NCI-H526 (cell line): ENCODE results near the gene VPREB1.
"Not testable (repeated sequence)": the region's sequence is repeated elsewhere in the genome, so short reads cannot be mapped to it uniquely, and the experiment has no call there.

Experiments used
- DNase-seq, 2 experiments: peaks; one replicate each; lab custom pipeline; 2025; lab: John Stamatoyannopoulos, UW

VPREB1 gene

DNA sequence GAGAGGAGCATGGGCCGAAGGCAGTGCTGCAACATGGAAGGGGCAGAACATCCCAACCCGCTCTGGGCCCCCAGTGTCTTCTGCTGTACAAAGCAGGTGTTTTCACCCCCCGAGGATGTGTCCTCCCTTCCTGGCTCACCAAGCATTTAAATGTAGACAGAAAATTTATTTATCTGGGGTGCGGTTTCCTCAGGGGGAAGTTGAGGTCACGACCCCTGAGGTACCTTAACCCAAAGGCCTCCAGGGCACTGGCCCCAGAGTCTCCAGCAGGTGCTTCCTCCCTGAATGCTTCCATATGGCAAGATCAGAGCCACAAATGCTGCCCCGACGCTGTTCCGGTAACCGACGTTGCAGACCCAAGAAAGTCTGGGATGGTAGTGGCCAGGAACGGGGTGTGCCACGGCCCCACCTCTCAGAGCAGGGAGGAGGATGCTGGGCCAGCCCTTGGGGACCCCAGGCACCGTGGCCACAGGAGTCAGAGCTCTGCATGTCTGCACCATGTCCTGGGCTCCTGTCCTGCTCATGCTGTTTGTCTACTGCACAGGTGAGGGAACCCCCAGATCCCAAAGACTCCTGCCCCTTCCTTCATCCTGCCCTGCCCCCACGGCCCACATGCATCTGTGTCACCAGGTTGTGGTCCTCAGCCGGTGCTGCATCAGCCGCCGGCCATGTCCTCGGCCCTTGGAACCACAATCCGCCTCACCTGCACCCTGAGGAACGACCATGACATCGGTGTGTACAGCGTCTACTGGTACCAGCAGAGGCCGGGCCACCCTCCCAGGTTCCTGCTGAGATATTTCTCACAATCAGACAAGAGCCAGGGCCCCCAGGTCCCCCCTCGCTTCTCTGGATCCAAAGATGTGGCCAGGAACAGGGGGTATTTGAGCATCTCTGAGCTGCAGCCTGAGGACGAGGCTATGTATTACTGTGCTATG is at the start of gene VPREB1:
Gene VPREB1 (plus strand): TSS at position 471 of the 935 bp plus-strand sequence. CDS start 28 bp downstream, at position 499.
- DNase-seq: no peak

DNA sequence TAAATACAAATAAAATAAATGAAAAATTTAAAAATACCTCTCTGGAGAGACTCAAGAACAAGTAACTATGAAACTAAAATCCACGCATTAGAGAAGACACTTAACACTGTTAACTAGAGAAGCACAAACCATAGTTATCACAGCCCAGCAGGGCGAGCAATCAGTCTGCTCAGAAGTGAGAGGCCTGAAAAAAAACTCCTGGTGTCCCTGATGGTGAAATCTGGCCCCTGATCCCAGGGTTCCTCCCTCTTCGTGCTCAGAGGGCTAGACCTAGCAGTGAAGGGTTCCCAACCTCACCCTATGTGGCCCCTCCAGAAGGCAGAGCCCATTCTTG is 49.7 kb upstream of the VPREB1 start:
- DNase-seq: no peak

DNA sequence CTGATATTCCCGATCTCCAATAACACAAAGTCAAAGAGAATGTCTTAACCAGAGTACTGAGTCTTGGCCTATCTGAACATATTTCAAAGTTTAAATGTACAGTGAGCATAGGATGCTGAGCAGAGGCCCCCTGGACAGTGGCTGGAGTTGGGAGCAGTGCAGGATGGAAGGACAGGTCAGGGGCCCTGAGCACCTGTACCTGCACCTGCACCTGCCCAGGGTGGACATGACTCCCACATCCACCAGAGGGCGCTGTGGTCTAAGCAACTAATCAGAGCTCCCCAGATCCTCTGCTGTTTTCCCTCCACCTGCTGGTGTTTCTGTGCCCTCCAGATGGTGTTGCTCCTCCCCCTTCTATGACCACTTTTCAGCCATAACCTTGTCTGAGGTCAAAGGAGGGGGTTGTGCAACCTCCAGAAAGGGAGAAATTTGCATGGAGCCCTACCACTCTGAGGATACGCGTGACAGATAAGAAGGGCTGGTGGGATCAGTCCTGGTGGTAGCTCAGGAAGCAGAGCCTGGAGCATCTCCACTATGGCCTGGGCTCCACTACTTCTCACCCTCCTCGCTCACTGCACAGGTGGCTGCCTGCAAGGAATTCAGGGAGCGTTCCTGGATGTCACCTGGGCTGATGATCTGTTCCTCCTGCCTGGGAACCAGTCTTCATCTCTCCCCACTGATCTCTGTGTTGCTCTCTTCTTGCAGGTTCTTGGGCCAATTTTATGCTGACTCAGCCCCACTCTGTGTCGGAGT is 49.1 kb upstream of the VPREB1 start:
- peak; percentile 62 to 84 for DNase-seq

- no peak for DNase-seq
Measured at GRCh38 chr22:22196018-22196533, 48.5 kb upstream of the VPREB1 start.

- DNase-seq: no peak
Measured at GRCh38 chr22:22196833-22197477, 47.6 kb upstream of the VPREB1 start.

DNA sequence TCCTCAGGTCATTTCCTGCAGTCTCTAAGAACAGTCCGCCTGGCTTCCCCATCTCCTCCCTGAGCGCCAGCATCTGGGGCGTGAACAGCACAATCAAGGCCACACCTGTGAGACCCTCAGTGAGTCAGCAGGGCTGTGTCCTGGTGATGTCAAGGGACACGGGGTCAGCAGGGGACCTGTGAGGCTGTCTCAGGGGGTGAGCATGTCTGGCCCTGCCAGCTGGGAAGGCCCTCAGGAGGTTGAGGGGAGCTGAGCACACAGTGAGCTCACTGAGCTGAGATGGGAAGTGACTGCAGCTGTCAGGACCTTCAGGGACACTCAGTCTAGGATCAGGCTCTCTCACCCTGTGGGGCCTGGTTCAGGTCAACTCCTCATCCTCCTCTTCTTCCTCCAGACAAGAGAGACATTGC is 46.6 kb upstream of the VPREB1 start:
- no peak for DNase-seq

- no peak for DNase-seq
Measured at GRCh38 chr22:22198751-22199150, 45.8 kb upstream of the VPREB1 start.

GRCh38 chr22:22199634-22200033 is 45.0 kb upstream of the VPREB1 start:
- DNase-seq: no peak

DNA sequence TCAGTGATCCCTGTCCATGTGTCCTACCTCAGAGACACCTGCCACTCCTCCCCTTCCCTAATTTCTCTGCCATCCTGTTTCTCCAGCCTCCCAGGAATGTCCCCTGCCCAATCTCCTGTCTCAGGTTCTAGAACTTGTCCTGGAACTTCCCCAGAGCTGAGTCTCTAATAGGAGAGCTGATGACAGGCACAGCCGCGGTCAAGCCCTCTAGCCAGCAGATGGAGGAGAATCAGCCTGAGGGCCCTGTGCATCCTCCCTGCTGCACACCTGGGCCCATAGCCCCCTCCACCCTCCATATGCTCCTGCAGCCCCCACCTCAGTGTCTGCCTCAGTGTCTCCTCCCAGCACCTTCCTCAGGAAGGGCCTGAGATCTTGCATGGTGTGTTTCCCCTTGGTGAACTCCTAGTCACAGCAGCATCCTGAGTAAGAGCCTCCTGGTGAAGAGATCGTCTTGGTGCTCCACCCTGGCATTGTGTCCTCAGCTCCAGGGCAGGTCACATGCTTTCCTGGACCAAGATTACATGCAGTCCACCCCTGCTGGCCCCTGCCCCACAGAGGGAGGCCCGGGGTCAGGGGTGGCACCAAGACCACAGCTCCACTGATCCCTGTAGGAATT is 43.9 kb upstream of the VPREB1 start:
- DNase-seq: no peak

DNA sequence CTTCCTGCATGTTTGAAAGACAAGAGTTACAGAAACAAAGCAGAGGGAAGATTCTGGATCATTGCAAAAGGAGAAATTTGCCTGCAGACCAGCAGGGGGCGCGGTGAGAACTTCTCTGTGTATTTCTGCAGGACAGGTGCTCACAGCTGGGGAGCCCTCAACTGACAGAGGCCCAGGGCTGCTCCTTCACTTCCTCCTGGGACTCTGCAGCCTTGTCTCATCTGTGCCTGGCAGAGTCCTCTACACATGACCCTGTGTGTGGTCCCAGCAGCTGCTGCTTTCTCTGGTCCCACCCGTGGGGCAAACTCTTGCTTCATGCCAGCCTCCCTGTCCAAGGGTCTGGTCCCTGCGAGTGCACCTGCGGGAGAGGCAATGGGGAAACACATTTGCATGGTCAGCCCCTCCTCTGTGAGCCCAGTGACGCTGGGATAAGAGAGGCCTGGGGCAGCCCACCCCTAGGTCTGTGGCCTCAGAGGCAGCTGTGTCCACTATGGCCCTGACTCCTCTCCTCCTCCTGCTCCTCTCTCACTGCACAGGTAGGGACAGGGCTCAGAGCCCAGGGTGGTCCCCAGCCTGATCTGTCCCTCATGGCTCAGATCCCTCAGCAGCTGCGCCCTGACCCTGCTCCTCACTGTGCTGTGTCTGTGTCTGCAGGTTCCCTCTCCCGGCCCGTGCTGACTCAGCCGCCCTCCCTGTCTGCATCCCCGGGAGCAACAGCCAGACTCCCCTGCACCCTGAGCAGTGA is 43.2 kb upstream of the VPREB1 start:
- DNase-seq: peak; percentile 55 to 67

DNA sequence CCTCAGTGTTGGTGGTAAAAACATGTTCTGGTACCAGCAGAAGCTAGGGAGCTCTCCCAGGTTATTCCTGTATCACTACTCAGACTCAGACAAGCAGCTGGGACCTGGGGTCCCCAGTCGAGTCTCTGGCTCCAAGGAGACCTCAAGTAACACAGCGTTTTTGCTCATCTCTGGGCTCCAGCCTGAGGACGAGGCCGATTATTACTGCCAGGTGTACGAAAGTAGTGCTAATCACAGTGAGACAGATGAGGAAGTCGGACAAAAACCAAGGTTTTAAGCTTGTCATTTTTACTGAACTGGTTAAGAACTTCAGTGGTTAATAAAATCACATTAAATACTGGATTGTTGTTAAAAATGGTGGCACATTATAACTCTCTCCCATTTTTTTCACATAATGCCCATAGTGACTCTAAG is 42.6 kb upstream of the VPREB1 start:
- DNase-seq: no peak

DNA sequence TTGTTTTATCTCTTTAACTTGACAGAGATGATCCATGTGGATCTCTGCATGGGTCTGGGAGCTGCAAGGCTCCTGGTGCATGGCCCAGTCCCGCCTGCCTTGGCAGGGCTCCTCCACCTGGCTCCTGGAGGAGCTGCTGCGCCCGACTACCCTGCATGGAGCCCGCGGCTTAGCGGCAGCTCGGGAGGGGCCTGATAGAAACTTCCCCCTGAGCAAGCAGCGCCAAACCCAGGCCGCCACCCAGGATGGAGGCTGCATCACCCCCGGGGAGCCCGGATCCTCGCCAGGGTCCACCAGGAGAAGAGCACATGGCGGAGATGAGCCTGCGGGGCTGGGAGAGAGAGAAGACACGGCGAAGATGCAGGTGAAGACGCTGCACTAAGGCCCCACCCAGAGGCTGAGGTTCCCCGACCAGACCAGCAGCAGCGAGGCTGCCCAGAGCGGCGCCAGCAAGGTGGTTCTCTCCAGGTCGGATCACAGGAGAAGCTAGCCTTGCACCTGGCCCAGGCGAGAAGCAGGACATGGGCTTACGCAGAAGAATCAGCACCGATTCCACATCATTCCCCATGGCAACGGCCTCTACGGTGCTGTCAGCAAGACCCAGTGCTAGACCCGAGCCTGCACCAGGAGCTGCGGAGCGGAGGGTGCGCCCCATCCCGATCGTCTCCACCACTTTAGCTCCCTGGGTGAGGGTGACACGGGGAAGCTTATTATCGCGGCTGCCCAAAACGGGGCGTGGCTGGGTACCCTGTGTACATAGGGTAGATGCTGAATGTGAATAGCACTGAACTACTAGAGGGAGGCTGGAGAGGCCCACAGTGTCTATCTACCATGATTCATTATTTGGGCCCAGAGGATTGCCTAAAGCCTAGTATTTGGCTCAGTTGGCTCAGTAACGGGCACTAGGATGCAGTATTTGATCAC is 41.3 kb upstream of the VPREB1 start:
- DNase-seq: no peak

DNA sequence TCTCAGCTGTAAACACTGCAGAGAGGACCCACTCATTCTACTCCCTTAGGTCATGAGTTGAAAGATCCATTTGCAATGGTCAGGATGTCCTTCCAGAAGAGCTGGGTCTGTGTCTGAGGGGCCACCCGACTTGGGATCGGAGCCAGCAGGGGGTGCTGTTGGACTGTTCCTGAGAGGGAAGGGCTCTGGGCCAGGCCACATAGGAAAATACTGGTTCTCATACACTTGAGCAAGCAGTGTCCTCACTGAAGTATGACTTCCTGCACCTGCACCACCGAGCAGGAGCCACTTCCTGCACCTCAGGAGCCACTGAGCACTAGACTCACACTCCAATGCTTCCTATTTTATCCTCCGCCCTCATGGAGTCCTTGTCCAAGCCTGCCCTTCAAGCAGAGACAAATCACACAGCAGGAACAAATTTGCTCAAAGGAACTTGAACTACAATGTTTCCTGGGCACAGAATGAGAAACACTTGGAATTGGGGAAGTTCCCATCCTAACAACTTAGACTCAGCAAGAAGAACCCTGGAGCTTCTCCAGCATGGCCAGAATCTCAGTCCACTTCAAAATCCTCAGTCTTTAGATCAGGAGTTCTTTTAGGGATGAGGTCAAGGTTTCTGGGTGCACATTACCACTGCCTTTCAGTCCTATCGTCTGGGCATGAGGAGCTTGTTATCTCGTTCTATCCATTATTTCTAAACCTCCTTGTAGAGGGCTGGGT is 36.6 kb upstream of the VPREB1 start:
- peak; percentile 52 to 77 for DNase-seq

- no peak for DNase-seq
Measured at GRCh38 chr22:22208652-22209051, 35.9 kb upstream of the VPREB1 start.

DNA sequence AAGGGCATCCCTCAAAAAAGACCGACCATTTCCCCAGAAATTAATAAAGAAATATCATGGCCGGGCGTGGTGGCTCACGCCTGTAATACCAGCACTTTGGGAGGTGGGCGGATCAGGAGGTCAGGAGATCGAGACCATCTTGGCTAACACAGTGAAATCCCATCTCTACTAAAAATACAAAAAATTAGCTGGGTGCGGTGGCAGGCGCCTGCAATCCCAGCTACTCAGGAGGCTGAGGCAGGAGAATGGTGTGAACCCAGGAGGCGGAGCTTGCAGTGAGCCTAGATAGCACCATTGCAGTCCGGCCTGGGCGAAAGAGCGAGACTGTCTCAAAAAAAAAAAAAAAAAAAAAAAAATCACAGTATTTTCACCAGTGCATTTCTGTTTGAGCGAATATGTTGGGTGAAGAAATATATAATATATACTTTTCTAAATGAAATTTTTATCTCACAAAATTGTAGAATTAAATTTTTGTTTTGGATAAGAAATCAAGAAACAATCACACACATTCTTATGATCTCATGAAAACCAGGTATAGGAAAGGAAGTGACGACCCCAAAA is 35.4 kb upstream of the VPREB1 start:
- DNase-seq: not testable (repeated sequence)

GRCh38 chr22:22210375-22210774 is 34.2 kb upstream of the VPREB1 start:
- no peak for DNase-seq

DNA sequence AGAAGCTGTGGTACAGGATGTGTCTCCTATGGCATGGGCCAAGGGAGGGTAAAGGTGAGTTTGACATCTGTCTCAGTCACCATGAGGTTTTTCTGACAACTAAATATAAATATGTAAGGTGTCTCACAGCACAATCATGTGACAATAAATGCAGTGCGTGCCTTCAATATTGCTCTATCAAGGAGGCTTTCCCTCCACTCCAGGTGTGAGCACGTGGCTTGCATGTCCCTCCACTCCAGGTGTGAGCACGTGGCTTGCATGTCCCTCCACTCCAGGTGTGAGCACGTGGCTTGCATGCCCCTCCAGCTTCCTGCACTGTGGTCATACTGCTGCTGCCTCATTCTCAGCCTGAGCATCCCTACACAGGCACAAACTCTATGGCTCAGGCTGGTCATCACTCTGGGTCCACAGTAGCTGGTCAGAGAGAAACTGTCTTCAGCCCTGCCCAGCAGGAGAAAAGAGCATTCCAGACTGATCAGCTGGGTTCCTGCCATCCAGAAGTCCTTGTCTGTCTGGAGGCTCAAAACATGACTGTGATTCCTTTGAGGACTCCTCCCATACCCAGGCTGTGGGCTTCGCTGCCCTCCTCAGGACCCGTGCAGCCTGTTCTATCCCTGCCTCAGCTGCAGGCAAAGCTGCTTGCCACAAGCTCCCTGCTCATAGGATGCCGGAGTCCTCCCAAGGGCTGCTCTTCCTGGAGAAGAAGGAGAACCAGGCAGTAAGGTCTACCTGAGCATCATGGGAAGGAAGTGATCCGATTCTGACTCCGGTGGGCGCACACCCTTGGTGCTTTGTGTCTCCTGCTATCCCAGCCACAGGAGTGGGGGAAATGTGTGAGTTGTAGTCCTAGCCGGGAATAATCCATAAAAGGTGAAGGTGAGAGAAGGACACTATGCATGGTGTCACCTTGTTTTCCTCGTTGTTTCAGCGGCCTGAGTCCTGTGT is 33.4 kb upstream of the VPREB1 start:
- no peak for DNase-seq

GRCh38 chr22:22213231-22213630 is 31.4 kb upstream of the VPREB1 start:
- DNase-seq: no peak
